ENCODE results near the gene RIC8A.
"Not testable (repeated sequence)": the region's sequence is repeated elsewhere in the genome, so short reads cannot be mapped to it uniquely, and the experiment has no call there.

Gene RIC8A

GRCh38 chr11:207208-207862, at the start of gene RIC8A, which contains the start of gene BET1L:
Gene RIC8A, plus strand, starts transcription at chr11:207708. Its CDS starts 1,147 bp downstream, at chr11:208855.
Gene BET1L, minus strand, starts transcription at chr11:207399. Its CDS starts 78 bp downstream, at chr11:207321.
- H3K4me3 Mint-ChIP-seq: peak within 1 kb of the TSS; percentile 91
- ATAC-seq (replicated peaks; ENCODE audit: extremely low read depth, poor library complexity, severe bottlenecking) (peak; percentile 81), DNase-seq (ENCODE audit: low spot score in 2 of 2) (peak; percentile 97 to 98)
- H3K27me3 Mint-ChIP-seq: no peaks in the 10 kb centered on the region
- peak within 1 kb of the TSS; percentile 97 for H3K27ac Mint-ChIP-seq (ENCODE audit: low read depth)
- H3K9me3 Mint-ChIP-seq: no peaks in the 10 kb centered on the region
- H3K4me1 Mint-ChIP-seq: peaks cover 52% of the 10 kb centered on the region
- H3K36me3 Mint-ChIP-seq (ENCODE audit: insufficient read depth): peaks cover 45% of the 10 kb centered on the region

- H3K9me3 Mint-ChIP-seq; H3K27ac Mint-ChIP-seq (ENCODE audit: low read depth); H3K27me3 Mint-ChIP-seq; H3K36me3 Mint-ChIP-seq (ENCODE audit: insufficient read depth); H3K4me3 Mint-ChIP-seq; H3K4me1 Mint-ChIP-seq; DNase-seq (ENCODE audit: low spot score in 2 of 2); ATAC-seq (replicated peaks; ENCODE audit: extremely low read depth, poor library complexity, severe bottlenecking): not testable (repeated sequence)
Observed at GRCh38 chr11:180242-180641, 27.3 kb upstream of the RIC8A start.

DNA sequence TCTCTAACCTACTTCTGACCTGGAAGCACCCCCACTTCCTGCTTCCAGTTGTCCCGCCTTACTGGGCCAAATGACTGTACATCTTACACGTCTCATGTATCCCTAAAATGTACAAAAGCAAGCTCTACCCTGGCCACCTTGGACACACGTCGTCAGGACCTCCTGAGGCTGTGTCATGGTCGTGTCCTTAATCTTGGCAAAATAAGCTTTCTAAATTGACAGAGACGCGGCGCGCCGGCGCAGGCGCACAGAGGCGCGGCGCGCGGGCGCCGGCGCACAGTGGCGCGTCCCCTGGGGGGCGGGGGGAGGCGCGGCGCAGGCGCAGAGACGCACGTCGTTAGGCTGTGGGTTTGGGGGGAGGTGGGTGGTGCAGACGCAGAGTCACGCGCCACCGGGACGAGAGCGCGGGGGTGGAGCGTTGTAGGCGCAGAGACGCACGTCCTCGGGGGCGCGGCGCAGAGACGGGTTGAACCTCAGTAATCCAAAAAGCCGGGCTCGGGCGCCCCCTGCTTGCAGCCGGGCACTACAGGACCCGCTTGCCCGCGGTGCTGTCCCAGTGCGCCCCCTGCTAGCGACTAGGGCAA, 18.2 kb upstream of the RIC8A start:
- ATAC-seq (replicated peaks; ENCODE audit: extremely low read depth, poor library complexity, severe bottlenecking); DNase-seq (ENCODE audit: low spot score in 2 of 2); H3K4me3 Mint-ChIP-seq; H3K36me3 Mint-ChIP-seq (ENCODE audit: insufficient read depth); H3K27ac Mint-ChIP-seq (ENCODE audit: low read depth); H3K27me3 Mint-ChIP-seq; H3K9me3 Mint-ChIP-seq: not testable (repeated sequence)
- peaks cover 10% of the 10 kb centered on the region for H3K4me1 Mint-ChIP-seq

DNA sequence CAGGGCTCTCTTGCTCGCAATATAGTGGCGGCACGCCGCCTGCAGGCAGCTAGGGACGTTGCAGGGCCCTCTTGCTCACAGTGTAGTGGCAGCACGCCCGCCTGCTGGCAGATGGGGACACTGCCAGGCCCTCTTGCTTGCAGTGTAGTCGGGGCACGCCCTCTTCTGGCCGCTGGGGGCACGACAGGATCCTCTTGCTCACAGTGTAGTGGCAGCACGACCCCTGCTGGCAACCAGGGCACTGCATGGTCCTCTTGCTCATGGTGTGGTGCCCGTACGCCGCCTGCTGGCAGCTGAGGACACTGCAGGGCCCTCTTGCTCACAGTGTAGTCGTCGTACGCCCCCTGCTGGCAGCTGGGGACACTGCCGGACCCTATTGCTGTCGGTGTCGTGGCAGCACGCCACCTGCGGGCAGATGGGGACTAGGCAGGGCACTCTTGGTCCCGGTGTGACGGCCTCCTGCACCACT, 17.6 kb upstream of the RIC8A start:
- DNase-seq (ENCODE audit: low spot score in 2 of 2) (peak in 1 of 2 donors; percentile 45), ATAC-seq (replicated peaks; ENCODE audit: extremely low read depth, poor library complexity, severe bottlenecking) (peak; percentile 47)
- not testable (repeated sequence) for H3K9me3 Mint-ChIP-seq; H3K27me3 Mint-ChIP-seq; H3K36me3 Mint-ChIP-seq (ENCODE audit: insufficient read depth); H3K27ac Mint-ChIP-seq (ENCODE audit: low read depth); H3K4me3 Mint-ChIP-seq
- H3K4me1 Mint-ChIP-seq: peaks cover 10% of the 10 kb centered on the region

DNA sequence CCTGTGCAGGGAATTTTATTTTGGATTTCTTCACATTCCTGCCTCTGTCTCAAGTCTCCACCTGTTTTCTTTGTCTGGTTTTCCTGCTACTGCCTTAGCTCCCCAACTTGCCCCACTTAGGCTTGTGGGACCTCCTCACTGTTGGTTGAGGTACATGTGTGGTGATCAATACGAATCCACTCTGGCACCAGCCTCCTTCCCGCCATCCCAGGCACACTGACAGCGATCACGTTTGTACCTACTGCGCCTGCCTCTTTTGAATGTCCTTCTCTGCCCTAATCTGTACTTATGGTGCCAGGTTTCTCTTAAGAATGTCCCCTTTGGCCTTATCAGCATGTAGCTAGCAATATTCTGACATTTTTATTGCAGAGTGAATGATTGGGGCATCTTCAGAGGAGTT, 17.0 kb upstream of the RIC8A start:
- H3K27ac Mint-ChIP-seq (ENCODE audit: low read depth); H3K36me3 Mint-ChIP-seq (ENCODE audit: insufficient read depth); H3K9me3 Mint-ChIP-seq; H3K4me3 Mint-ChIP-seq; H3K27me3 Mint-ChIP-seq; ATAC-seq (replicated peaks; ENCODE audit: extremely low read depth, poor library complexity, severe bottlenecking); DNase-seq (ENCODE audit: low spot score in 2 of 2): not testable (repeated sequence)
- H3K4me1 Mint-ChIP-seq: peaks cover 10% of the 10 kb centered on the region

- DNase-seq (ENCODE audit: low spot score in 2 of 2) (peak in 1 of 2 donors; percentile 37), ATAC-seq (replicated peaks; ENCODE audit: extremely low read depth, poor library complexity, severe bottlenecking) (peak; percentile 73)
- not testable (repeated sequence) for H3K9me3 Mint-ChIP-seq; H3K36me3 Mint-ChIP-seq (ENCODE audit: insufficient read depth); H3K27me3 Mint-ChIP-seq
- Mint-ChIP-seq H3K27ac (ENCODE audit: low read depth) (peak overlapping the region; percentile 75), H3K4me3 (peak overlapping the region; percentile 56), H3K4me1 (peaks cover 10% of the 10 kb centered on the region)
Observed at GRCh38 chr11:191490-192478, 15.7 kb upstream of the RIC8A start.

GRCh38 chr11:192674-193128, 14.8 kb upstream of the RIC8A start, which contains the start of gene SCGB1C1:
Gene SCGB1C1, plus strand, starts transcription at chr11:193078. Its CDS starts 22 bp downstream, at chr11:193100.
- H3K4me3 Mint-ChIP-seq; H3K36me3 Mint-ChIP-seq (ENCODE audit: insufficient read depth); H3K27me3 Mint-ChIP-seq; ATAC-seq (replicated peaks; ENCODE audit: extremely low read depth, poor library complexity, severe bottlenecking); DNase-seq (ENCODE audit: low spot score in 2 of 2); H3K9me3 Mint-ChIP-seq: not testable (repeated sequence)
- Mint-ChIP-seq H3K4me1 (peaks cover 10% of the 10 kb centered on the region), H3K27ac (ENCODE audit: low read depth) (peak within 1 kb of the TSS; percentile 75)

DNA sequence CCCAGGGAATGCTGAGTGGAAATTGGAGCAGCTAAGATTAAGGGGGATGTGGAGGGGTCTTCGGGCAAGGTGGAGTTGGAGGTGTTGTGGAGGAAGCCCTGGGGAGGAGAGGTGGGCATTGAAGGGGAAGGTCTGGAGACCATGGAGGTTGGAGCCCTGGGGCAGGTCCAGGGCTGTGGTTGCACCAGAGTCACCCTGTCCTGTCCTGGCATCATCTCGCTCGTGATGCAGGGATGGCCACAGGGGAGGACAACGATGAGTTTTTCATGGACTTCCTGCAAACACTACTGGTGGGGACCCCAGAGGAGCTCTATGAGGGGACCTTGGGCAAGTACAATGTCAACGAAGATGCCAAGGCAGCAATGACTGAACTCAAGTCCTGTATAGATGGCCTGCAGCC, 14.0 kb upstream of the RIC8A start:
- not testable (repeated sequence) for H3K36me3 Mint-ChIP-seq (ENCODE audit: insufficient read depth); H3K4me3 Mint-ChIP-seq; H3K9me3 Mint-ChIP-seq; H3K27ac Mint-ChIP-seq (ENCODE audit: low read depth); H3K27me3 Mint-ChIP-seq; ATAC-seq (replicated peaks; ENCODE audit: extremely low read depth, poor library complexity, severe bottlenecking)
- DNase-seq (ENCODE audit: low spot score in 2 of 2): peak in 1 of 2 donors; percentile 11
- H3K4me1 Mint-ChIP-seq: peaks cover 10% of the 10 kb centered on the region

DNA sequence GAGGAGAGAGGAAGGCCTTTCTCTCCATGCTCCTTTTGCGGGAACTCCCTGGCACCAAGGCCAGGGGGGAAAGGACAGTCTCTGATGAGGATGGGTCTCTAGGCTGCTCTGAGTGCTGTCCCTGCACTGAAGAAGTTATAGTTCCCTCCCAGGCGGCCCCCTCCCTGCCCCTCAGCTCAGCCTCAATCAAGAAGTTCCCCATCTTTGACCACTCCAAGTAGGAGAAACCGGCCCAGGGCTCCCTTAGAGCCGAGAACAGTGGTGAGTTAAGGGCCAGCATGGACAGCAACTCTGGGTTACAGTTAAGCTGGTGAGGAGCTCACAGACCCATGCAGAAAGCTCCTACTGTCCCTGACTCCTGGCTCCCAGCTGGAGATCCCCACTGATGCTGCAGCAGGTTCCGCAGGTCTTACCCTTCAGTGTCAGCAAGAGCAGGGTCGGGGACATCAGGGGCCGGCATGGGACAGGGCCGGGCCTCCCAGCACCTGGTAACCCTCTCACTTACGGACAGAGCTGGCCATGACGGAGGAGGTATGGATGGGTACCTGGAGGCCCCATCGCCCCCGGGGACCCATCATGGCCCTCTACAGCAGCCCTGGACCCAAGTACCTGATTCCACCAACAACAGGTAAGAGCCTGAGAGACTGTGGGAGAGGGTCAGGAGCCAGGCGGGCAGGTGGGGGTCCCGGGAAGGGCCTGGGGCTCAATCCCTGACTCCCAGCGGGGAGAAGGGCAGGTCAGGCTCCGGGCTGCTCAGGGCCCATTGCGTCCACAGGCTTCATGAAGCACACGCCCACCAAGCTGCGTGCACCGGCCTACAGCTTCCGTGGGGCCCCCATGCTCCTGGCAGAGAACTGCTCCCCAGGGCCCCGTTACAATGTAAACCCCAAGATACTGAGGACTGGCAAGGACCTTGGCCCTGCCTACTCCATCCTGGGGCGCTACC, 10.4 kb upstream of the RIC8A start:
- H3K27ac Mint-ChIP-seq (ENCODE audit: low read depth): no peak overlapping the region
- H3K4me1 Mint-ChIP-seq: peaks cover 8% of the 10 kb centered on the region
- no peaks in the 10 kb centered on the region for H3K27me3 Mint-ChIP-seq
- H3K4me3 Mint-ChIP-seq: no peak overlapping the region
- DNase-seq (ENCODE audit: low spot score in 2 of 2): no peak
- ATAC-seq (replicated peaks; ENCODE audit: extremely low read depth, poor library complexity, severe bottlenecking): no peak
- no peaks in the 10 kb centered on the region for H3K9me3 Mint-ChIP-seq
- peaks cover 3% of the 10 kb centered on the region for H3K36me3 Mint-ChIP-seq (ENCODE audit: insufficient read depth)

DNA sequence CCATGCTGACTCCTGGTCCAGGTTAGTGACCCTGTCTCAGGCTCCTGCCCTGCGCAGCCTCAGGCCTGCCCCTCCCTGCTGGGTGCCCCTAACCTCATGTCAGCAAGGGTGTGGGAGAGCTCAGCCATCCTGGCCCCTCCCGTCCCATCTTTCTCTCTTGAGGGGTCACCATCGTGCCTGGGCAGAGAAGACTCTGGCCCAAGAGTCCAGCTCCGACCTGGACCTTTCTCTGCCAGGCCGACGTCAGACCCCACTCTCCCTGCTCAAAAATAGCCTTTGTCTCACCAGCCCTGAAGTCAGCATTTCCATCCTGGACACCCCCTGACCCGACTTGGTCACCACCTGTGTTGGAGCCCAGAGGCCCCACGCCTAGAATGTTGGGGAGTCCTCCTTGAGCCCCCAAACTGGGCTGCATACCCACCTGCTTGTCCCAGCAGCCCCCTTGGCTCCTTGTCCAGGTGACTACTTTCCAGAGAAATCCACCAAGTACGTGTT, 9.7 kb upstream of the RIC8A start:
- Mint-ChIP-seq H3K4me1 (peaks cover 11% of the 10 kb centered on the region), H3K9me3 (no peaks in the 10 kb centered on the region), H3K36me3 (ENCODE audit: insufficient read depth) (peaks cover 3% of the 10 kb centered on the region), H3K27ac (ENCODE audit: low read depth) (no peak overlapping the region), H3K4me3 (no peak overlapping the region), H3K27me3 (no peaks in the 10 kb centered on the region)
- DNase-seq (ENCODE audit: low spot score in 2 of 2) (peak in 1 of 2 donors; percentile 11), ATAC-seq (replicated peaks; ENCODE audit: extremely low read depth, poor library complexity, severe bottlenecking) (no peak)

DNA sequence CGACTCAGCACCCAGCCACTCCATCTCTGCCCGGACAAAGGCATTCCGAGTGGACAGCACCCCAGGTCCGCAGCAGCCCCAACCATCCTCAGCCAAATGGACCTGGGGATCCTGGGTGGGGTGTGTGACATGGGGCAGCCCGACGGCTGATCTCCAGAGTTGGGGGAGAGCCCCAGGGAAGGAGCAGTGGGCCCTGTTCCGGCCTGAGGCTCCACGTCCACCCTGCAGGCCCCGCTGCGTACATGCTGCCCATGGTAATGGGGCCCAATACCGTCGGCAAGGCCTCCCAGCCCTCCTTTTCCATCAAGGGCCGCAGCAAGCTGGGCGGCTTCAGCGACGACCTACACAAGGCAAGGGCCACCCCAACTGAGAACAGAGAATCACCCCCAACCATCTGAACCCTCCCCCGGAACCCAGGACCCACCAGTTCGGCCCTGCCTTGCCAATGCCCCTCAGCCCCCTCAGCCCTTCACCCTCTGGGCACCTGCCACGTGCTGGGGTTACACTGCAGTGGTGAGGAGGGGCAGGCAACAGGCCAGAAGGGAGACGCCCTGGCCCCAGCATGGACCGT, 9.2 kb upstream of the RIC8A start:
- peaks cover 3% of the 10 kb centered on the region for H3K36me3 Mint-ChIP-seq (ENCODE audit: insufficient read depth)
- H3K4me1 Mint-ChIP-seq: peaks cover 16% of the 10 kb centered on the region
- H3K9me3 Mint-ChIP-seq: no peaks in the 10 kb centered on the region
- H3K4me3 Mint-ChIP-seq: no peak overlapping the region
- H3K27ac Mint-ChIP-seq (ENCODE audit: low read depth): peak overlapping the region; percentile 30
- H3K27me3 Mint-ChIP-seq: no peaks in the 10 kb centered on the region
- ATAC-seq (replicated peaks; ENCODE audit: extremely low read depth, poor library complexity, severe bottlenecking) (no peak), DNase-seq (ENCODE audit: low spot score in 2 of 2) (peak in 1 of 2 donors; percentile 11)

Measured in central memory CD8-positive, alpha-beta T cell (primary cell).